Mucosa of rectum (tissue), 2 donors: ENCODE results near the gene LRRC56.
A peak's percentile ranks its signal among the peaks of the same experiment; 100 is the strongest.
"Not testable (repeated sequence)": the region's sequence is repeated elsewhere in the genome, so short reads cannot be mapped to it uniquely, and the experiment has no call there.

ENCODE experiments used
- H3K27ac ChIP-seq, 2 donors: one replicate each; pipeline ENCODE4 v1.7.0; 2013; ENCODE audit warnings: inconsistent platforms in 2 of 2, low read depth in 2 of 2, low read length in 2 of 2
- H3K27me3 ChIP-seq, 2 donors: one replicate each; pipeline ENCODE4 v1.7.0; 2013; ENCODE audit warnings: low read length in 2 of 2; ENCODE audit not compliant: control insufficient read depth in 2 of 2, insufficient read depth in 2 of 2
- H3K36me3 ChIP-seq, 2 donors: one replicate each; pipeline ENCODE4 v1.7.0; 2013; ENCODE audit warnings: low read length in 2 of 2; ENCODE audit not compliant: control insufficient read depth in 2 of 2, insufficient read depth in 2 of 2
- H3K4me1 ChIP-seq, 2 donors: one replicate each; pipeline ENCODE4 v1.7.0; 2013; ENCODE audit warnings: low read length in 2 of 2, mild to moderate bottlenecking in 1 of 2; ENCODE audit not compliant: control insufficient read depth in 2 of 2, insufficient read depth in 2 of 2
- H3K4me3 ChIP-seq, 2 donors: one replicate each; pipeline ENCODE4 v1.7.0; 2013; ENCODE audit warnings: low read length in 2 of 2
- H3K9ac ChIP-seq, 2 donors: one replicate each; pipeline ENCODE4 v1.7.0; 2013; ENCODE audit warnings: low read length in 2 of 2, low read depth in 1 of 2, mild to moderate bottlenecking in 1 of 2
- H3K9me3 ChIP-seq, 2 donors: one replicate each; pipeline ENCODE4 v1.7.0; 2013; ENCODE audit warnings: low read length in 2 of 2; ENCODE audit not compliant: control insufficient read depth in 2 of 2
- donor health status: healthy.
- donor health status: Normal muscosa, but diverticular disease.

LRRC56 gene

GRCh38 chr11:508956-509355 lies 28.4 kb upstream of the LRRC56 start:
- Histone ChIP-seq H3K9ac (no peak overlapping the region), H3K36me3 (peaks cover 0 to 6% of the 10 kb centered on the region in 2 donors), H3K27ac (no peak overlapping the region), H3K4me3 (no peak overlapping the region), H3K9me3 (no peaks in the 10 kb centered on the region), H3K27me3 (no peaks in the 10 kb centered on the region), H3K4me1 (peaks cover 19 to 27% of the 10 kb centered on the region in 2 donors)

DNA sequence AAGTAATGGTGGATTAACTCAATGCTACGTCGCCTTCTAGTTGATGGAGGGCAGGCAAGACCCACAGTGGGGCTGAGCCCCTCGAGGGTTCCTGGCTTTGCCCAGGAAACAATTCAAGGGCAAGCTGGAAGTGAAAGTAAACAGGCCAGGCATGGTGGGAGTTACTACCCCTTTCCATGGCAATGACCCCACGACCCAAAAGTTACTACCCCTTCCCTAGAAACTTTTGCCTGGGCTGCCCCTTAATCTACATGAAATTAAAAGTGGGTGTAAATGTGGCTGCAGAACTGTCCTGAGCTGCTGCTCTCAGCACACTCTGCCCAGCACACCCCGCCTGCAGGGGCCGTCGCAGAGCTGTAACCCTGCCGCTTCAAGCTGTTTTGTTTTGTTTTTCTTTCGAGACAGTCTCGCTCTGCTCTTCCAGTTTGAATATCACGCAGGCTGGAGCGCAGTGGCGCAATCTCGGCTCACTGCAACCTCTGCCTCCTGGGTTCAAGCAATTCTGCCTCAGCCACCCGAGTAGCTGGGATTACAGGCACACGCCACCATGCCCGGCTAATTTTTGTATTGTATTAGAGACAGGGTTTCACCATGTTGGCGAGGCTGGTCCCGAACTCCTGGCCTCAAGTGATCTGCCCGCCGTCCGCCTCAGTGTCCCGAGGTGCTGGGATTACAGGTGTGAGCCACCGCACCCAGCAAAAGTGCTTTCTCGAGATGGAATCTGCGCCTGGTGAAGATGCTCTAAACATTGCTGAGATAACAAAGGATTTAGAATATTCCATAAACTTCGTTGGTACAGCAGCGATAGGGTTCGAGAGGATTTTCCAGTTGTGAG lies 24.3 kb upstream of the LRRC56 start:
- H3K9me3 ChIP-seq, result peaks cover 0 to 3% of the 10 kb centered on the region in 2 donors
- H3K4me3 ChIP-seq, result no peak overlapping the region
- no peak overlapping the region for H3K9ac ChIP-seq
- H3K27me3 ChIP-seq, result no peaks in the 10 kb centered on the region
- H3K36me3 ChIP-seq, result peaks cover 0 to 12% of the 10 kb centered on the region in 2 donors
- no peak overlapping the region for H3K27ac ChIP-seq
- no peaks in the 10 kb centered on the region for H3K4me1 ChIP-seq

GRCh38 chr11:514606-515005 lies 22.7 kb upstream of the LRRC56 start:
- H3K4me3 ChIP-seq, result no peak overlapping the region
- H3K9me3 ChIP-seq, result peaks cover 0 to 3% of the 10 kb centered on the region in 2 donors
- H3K36me3 ChIP-seq, result peaks cover 0 to 9% of the 10 kb centered on the region in 2 donors
- H3K9ac ChIP-seq, result no peak overlapping the region
- no peak overlapping the region for H3K27ac ChIP-seq
- H3K4me1 ChIP-seq, result peaks cover 0 to 5% of the 10 kb centered on the region in 2 donors
- no peaks in the 10 kb centered on the region for H3K27me3 ChIP-seq

GRCh38 chr11:515131-515530 lies 22.2 kb upstream of the LRRC56 start:
- peaks cover 0 to 3% of the 10 kb centered on the region in 2 donors for H3K9me3 ChIP-seq
- H3K4me1 ChIP-seq, result peaks cover 0 to 5% of the 10 kb centered on the region in 2 donors
- H3K9ac ChIP-seq, result no peak overlapping the region
- H3K27ac ChIP-seq, result no peak overlapping the region
- no peak overlapping the region for H3K4me3 ChIP-seq
- H3K36me3 ChIP-seq, result peaks cover 0 to 6% of the 10 kb centered on the region in 2 donors
- no peaks in the 10 kb centered on the region for H3K27me3 ChIP-seq

DNA sequence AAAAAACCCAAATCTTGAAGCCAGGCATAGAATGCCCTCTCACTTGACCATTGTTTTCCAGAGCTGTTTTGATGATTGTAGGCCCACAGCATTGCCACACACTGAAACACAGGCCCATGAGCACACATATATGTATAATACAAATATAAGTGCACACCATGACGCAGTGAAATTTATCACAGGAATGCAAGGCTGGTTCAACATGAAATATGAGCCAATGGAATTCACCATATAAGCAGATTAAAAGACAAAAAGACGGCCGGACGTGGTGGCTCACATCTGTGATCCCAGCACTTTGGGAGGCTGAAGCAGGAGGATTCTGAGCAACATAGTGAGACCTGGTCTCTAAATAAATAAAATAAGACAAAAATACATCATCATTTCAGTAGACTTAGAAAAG lies 20.9 kb upstream of the LRRC56 start:
- no peaks in the 10 kb centered on the region for H3K27me3 ChIP-seq
- no peak overlapping the region for H3K9ac ChIP-seq
- H3K9me3 ChIP-seq, result peaks cover 0 to 3% of the 10 kb centered on the region in 2 donors
- peaks cover 0 to 5% of the 10 kb centered on the region in 2 donors for H3K36me3 ChIP-seq
- H3K4me1 ChIP-seq, result peaks cover 0 to 5% of the 10 kb centered on the region in 2 donors
- no peak overlapping the region for H3K4me3 ChIP-seq
- no peak overlapping the region for H3K27ac ChIP-seq

GRCh38 chr11:516918-517685 lies 20.2 kb upstream of the LRRC56 start:
- H3K27me3 ChIP-seq, H3K9me3 ChIP-seq, H3K4me1 ChIP-seq, H3K4me3 ChIP-seq, H3K27ac ChIP-seq, H3K9ac ChIP-seq, H3K36me3 ChIP-seq: not testable (repeated sequence)

DNA sequence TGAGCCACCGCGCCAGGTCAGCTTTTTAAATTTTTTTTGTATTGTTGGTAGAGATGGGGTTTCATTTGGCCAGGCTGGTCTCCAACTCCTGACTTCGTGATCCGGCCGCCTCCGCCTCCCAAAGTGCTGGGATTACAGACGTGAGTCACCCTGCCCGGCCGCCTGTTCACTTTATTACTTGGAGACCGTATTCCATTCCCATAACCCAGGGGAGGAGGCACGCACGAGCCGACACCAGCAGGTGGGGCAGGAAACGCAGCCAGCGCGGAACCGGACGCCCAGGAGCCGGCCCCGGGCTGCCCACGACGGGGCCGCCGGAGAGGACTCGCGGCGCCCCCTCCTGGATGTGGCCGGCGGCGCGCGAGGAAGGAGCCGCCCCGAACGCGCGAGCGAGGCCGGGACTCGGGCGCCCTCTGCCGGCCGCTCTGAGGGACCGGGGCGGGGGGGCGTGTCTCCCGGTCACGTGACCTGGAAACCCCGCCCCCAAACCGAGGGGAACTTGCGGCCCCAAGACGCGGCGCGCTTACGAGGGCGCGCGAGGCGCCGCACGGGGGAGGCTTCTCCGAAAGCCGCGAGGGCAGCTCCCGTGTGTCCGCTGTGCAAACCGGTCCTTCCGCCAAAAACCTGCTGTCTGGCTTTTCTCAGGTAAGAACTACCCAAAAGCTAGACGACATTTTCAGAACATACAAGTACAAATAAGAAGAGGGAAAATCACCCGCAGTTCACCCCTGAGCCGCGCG lies 18.7 kb upstream of the LRRC56 start:
- Histone ChIP-seq H3K4me1 (peaks cover 0 to 5% of the 10 kb centered on the region in 2 donors), H3K27ac (peak overlapping the region; percentile 78 to 84), H3K27me3 (no peaks in the 10 kb centered on the region), H3K4me3 (peak overlapping the region; percentile 29 to 37), H3K9ac (peak overlapping the region in 1 of 2 donors; percentile 26), H3K36me3 (peaks cover 0 to 5% of the 10 kb centered on the region in 2 donors), H3K9me3 (peaks cover 0 to 3% of the 10 kb centered on the region in 2 donors)

DNA sequence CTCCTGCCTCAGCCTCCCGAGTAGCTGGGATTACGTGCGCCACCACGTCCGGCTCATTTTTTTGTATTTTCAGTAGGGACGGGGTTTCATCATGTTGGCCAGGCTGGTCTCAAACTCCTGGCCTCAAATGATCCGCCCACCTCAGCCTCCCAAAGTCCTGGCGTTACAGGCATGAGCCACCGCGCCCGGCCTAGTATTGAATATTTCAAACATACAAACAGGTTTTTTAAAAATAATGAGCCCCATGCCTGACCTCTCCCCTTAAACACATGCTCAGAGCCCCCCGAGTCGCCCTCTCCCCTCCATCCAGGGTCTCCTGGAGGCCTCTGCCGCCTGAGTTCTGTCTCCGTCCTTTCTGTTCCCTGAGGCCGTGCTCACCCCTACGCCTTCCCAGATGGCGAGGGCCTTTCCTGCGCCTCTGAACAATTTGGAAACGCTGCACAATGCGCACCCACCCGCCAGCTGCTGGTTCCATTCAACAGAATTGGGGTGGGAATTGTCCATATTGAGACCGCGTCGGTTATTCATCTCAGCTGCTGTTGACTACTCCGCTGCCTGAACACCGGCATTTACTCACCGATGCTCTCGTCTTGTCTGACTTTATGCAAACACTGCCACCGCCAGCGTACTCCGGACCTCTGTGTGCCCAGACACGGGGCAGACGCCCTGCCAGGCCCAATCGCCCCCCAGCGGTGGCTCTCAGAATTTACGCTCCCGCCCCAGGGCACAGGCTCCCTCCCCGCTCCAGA lies 16.7 kb upstream of the LRRC56 start:
- Histone ChIP-seq H3K27ac (no peak overlapping the region), H3K9me3 (peaks cover 0 to 3% of the 10 kb centered on the region in 2 donors), H3K27me3 (no peaks in the 10 kb centered on the region), H3K36me3 (no peaks in the 10 kb centered on the region), H3K4me3 (no peak overlapping the region), H3K9ac (no peak overlapping the region), H3K4me1 (peaks cover 0 to 5% of the 10 kb centered on the region in 2 donors)

- H3K27ac ChIP-seq, result no peak overlapping the region
- no peak overlapping the region for H3K4me3 ChIP-seq
- H3K9ac ChIP-seq, result no peak overlapping the region
- H3K36me3 ChIP-seq, result no peaks in the 10 kb centered on the region
- no peaks in the 10 kb centered on the region for H3K27me3 ChIP-seq
- H3K9me3 ChIP-seq, result peaks cover 0 to 3% of the 10 kb centered on the region in 2 donors
- H3K4me1 ChIP-seq, result peaks cover 0 to 5% of the 10 kb centered on the region in 2 donors
These were observed 16.1 kb upstream of the LRRC56 start for GRCh38 chr11:521177-521688.
